ENCODE data around the gene CARMIL1. TPM values are rescaled to one million over a fixed set of nuclear protein-coding genes. Genes with fewer than 3 reads are reported as not detected.

Gene CARMIL1
- polyA plus RNA-seq, 1 of the 3 experiments (the other 2 are of a cell fraction) = 1.7 TPM

DNA sequence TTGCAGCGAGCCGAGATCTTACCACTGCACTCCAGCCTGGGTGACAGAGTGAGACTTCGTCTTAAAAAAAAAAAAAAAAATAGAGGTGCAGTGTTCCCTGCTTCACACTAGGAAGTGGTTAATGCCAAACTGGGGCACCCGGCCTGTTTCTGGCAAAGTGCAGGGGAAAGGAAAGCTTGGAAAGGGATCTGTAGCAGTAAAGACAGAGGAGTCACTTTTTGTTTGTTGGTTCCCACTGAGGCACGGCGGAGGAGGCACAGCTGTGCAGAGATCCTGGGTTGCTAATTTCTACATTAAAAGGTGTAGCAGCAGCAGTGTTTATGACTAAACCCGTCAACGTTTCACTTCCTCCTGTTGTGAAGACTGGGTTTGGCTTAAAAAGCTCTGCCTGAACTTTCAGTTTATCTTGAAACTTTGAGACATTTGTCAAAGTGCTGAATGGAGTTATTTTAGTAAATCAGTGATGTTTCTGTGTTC, 125.6 kb downstream of the CARMIL1 start:
- Histone ChIP-seq H3K4me2 (no peak overlapping the region), H4K20me1 (ENCODE audit: insufficient read depth) (no peaks in the 10 kb centered on the region), H3K36me3 (replicated peaks in 1 of 2; ENCODE audit: control insufficient read depth in 1 of 2, insufficient read depth in 2 of 2, low read length in 1 of 2) (no peaks in the 10 kb centered on the region), H2AFZ (ENCODE audit: low read depth) (no peak overlapping the region), H3K4me3 (ENCODE audit: low read depth in 2 of 2, low read length in 1 of 2) (no peak overlapping the region), H3K27me3 (ENCODE audit: insufficient read depth) (no peaks in the 10 kb centered on the region), H3K9me3 (no peaks in the 10 kb centered on the region; the same call in 1 of the 2 replicates), H3K4me1 (ENCODE audit: control insufficient read depth in 1 of 2, insufficient read depth in 2 of 2, low read depth in 1 of 2, low read length in 1 of 2) (no peaks in the 10 kb centered on the region; a peak in 1 of 4 replicates), H3K9me2 (0 out of 2 replicates have a peak, but pooled peaks cover 3% of the 10 kb centered on the region), H3F3A (replicated peaks; ENCODE audit: insufficient read depth) (peaks cover 3% of the 10 kb centered on the region), H3K27ac (ENCODE audit: low read depth in 2 of 2, low read length in 1 of 2) (no peak overlapping the region), H3K9ac (no peak overlapping the region), H3K79me2 (ENCODE audit: insufficient read depth) (no peaks in the 10 kb centered on the region)
- DNase-seq = no peak
- ChIA-PET POLR2A (no interaction called here), CTCF (interaction anchor here (0.9 kb wide), 1 partner anchor 15 kb away, joined by 3 read pairs; no protein-coding TSS in a partner anchor)
- TF ChIP-seq RCOR1 (IDR thresholded peaks at IDR 0.05; ENCODE audit: low read length) = no peak
- TF ChIP-seq FOXJ3 (CRISPR knock-in tag; IDR thresholded peaks at IDR 0.05) = no peak
- no peak for TF ChIP-seq EP300 (IDR thresholded peaks at IDR 0.05; ENCODE audit: borderline replicate concordance in 1 of 2, low read depth in 1 of 2, low read length in 1 of 2)
- no peak for TF ChIP-seq NFIC (IDR thresholded peaks at IDR 0.05; ENCODE audit: borderline replicate concordance)
- TF ChIP-seq, protein P1, sequence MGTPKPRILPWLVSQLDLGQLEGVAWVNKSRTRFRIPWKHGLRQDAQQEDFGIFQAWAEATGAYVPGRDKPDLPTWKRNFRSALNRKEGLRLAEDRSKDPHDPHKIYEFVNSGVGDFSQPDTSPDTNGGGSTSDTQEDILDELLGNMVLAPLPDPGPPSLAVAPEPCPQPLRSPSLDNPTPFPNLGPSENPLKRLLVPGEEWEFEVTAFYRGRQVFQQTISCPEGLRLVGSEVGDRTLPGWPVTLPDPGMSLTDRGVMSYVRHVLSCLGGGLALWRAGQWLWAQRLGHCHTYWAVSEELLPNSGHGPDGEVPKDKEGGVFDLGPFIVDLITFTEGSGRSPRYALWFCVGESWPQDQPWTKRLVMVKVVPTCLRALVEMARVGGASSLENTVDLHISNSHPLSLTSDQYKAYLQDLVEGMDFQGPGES (IDR thresholded peaks at IDR 0.05; ENCODE audit: low read depth, low read length) = no peak
- no peak for TF ChIP-seq GABPA (IDR thresholded peaks at IDR 0.05; ENCODE audit: low read depth)
- no peak for TF ChIP-seq JUND (IDR thresholded peaks at IDR 0.05)
- TF ChIP-seq MXI1 (IDR thresholded peaks at IDR 0.05; ENCODE audit: low read depth, low read length) = no peak
- TF ChIP-seq ELF1 (IDR thresholded peaks at IDR 0.05) = no peak
- TF ChIP-seq NRF1 (IDR thresholded peaks at IDR 0.05; ENCODE audit: low read depth, low read length) = no peak
- TF ChIP-seq MEF2A (IDR thresholded peaks at IDR 0.05; ENCODE audit: borderline replicate concordance, low read depth) = no peak
- TF ChIP-seq SMC3 (IDR thresholded peaks at IDR 0.05; ENCODE audit: low read depth, low read length) = no peak
- no peak for TF ChIP-seq SIN3A (IDR thresholded peaks at IDR 0.05; ENCODE audit: borderline replicate concordance, low read depth, low read length)
- 85% methylated on average over 8 of the region's 8 CpGs for WGBS (ENCODE audit: low lambda C conversion rate)

DNA sequence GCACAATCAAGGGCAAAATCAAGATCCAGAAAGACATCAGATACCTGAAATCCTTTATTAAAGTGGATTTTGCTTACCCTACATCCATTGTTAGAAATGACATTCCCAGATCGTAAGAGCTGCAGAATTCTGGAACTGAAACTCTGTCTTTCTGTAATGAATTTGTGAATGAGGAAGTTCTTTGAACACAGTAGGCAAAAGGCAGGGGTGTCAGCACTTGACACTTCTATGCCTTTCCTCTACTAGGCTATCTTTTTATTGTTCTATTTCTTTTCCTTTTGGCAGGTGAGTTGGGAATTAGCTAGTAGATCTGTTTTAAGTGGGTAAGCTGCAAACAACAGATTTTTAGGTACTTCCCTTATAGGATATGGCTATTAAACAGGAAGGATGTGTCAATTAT, 126.3 kb downstream of the CARMIL1 start:
- WGBS (ENCODE audit: low lambda C conversion rate) = 67% methylated on average over 1 of the region's 1 CpG
- no peak overlapping the region for H3K4me2 ChIP-seq
- no peak overlapping the region for H3K9ac ChIP-seq
- H3K9me3 ChIP-seq = no peaks in the 10 kb centered on the region; the same call in 1 of the 2 replicates
- no peaks in the 10 kb centered on the region for H3K27me3 ChIP-seq (ENCODE audit: insufficient read depth)
- no peak overlapping the region for H2AFZ ChIP-seq (ENCODE audit: low read depth)
- no peaks in the 10 kb centered on the region; a peak in 1 of 4 replicates for H3K4me1 ChIP-seq (ENCODE audit: control insufficient read depth in 1 of 2, insufficient read depth in 2 of 2, low read depth in 1 of 2, low read length in 1 of 2)
- no peak overlapping the region for H3K27ac ChIP-seq (ENCODE audit: low read depth in 2 of 2, low read length in 1 of 2)
- H4K20me1 ChIP-seq (ENCODE audit: insufficient read depth) = no peaks in the 10 kb centered on the region
- peaks cover 3% of the 10 kb centered on the region for H3F3A ChIP-seq (replicated peaks; ENCODE audit: insufficient read depth)
- ChIA-PET POLR2A (no interaction called here), CTCF (no interaction called here)
- H3K79me2 ChIP-seq (ENCODE audit: insufficient read depth) = no peaks in the 10 kb centered on the region
- no peak overlapping the region for H3K4me3 ChIP-seq (ENCODE audit: low read depth in 2 of 2, low read length in 1 of 2)
- no peak for DNase-seq
- H3K9me2 ChIP-seq = 0 out of 2 replicates have a peak, but pooled peaks cover 3% of the 10 kb centered on the region
- no peaks in the 10 kb centered on the region for H3K36me3 ChIP-seq (replicated peaks in 1 of 2; ENCODE audit: control insufficient read depth in 1 of 2, insufficient read depth in 2 of 2, low read length in 1 of 2)
- no peak for TF ChIP-seq SMC3 (IDR thresholded peaks at IDR 0.05; ENCODE audit: low read depth, low read length)
- TF ChIP-seq FOXJ3 (CRISPR knock-in tag; IDR thresholded peaks at IDR 0.05) = no peak
- TF ChIP-seq TAF1 (IDR thresholded peaks at IDR 0.05; ENCODE audit: borderline replicate concordance, low read depth, low read length) = no peak
- no peak for TF ChIP-seq SIN3A (IDR thresholded peaks at IDR 0.05; ENCODE audit: borderline replicate concordance, low read depth, low read length)
- TF ChIP-seq, protein P2, sequence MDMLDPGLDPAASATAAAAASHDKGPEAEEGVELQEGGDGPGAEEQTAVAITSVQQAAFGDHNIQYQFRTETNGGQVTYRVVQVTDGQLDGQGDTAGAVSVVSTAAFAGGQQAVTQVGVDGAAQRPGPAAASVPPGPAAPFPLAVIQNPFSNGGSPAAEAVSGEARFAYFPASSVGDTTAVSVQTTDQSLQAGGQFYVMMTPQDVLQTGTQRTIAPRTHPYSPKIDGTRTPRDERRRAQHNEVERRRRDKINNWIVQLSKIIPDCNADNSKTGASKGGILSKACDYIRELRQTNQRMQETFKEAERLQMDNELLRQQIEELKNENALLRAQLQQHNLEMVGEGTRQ (IDR thresholded peaks at IDR 0.05; ENCODE audit: borderline replicate concordance, low read depth, low read length) = no peak
- no peak for TF ChIP-seq POLR2AphosphoS5 (IDR thresholded peaks at IDR 0.05; ENCODE audit: low read depth, low read length)
- TF ChIP-seq FOXM1 (IDR thresholded peaks at IDR 0.05; ENCODE audit: low read depth) = no peak
- no peak for TF ChIP-seq JUND (IDR thresholded peaks at IDR 0.05)
- TF ChIP-seq, protein P3, sequence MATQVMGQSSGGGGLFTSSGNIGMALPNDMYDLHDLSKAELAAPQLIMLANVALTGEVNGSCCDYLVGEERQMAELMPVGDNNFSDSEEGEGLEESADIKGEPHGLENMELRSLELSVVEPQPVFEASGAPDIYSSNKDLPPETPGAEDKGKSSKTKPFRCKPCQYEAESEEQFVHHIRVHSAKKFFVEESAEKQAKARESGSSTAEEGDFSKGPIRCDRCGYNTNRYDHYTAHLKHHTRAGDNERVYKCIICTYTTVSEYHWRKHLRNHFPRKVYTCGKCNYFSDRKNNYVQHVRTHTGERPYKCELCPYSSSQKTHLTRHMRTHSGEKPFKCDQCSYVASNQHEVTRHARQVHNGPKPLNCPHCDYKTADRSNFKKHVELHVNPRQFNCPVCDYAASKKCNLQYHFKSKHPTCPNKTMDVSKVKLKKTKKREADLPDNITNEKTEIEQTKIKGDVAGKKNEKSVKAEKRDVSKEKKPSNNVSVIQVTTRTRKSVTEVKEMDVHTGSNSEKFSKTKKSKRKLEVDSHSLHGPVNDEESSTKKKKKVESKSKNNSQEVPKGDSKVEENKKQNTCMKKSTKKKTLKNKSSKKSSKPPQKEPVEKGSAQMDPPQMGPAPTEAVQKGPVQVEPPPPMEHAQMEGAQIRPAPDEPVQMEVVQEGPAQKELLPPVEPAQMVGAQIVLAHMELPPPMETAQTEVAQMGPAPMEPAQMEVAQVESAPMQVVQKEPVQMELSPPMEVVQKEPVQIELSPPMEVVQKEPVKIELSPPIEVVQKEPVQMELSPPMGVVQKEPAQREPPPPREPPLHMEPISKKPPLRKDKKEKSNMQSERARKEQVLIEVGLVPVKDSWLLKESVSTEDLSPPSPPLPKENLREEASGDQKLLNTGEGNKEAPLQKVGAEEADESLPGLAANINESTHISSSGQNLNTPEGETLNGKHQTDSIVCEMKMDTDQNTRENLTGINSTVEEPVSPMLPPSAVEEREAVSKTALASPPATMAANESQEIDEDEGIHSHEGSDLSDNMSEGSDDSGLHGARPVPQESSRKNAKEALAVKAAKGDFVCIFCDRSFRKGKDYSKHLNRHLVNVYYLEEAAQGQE (IDR thresholded peaks at IDR 0.05; ENCODE audit: low read depth, low read length) = no peak
- no peak for TF ChIP-seq EZH2phosphoT487 (IDR thresholded peaks at IDR 0.05; ENCODE audit: borderline replicate concordance, low read depth)
- TF ChIP-seq, protein P4, sequence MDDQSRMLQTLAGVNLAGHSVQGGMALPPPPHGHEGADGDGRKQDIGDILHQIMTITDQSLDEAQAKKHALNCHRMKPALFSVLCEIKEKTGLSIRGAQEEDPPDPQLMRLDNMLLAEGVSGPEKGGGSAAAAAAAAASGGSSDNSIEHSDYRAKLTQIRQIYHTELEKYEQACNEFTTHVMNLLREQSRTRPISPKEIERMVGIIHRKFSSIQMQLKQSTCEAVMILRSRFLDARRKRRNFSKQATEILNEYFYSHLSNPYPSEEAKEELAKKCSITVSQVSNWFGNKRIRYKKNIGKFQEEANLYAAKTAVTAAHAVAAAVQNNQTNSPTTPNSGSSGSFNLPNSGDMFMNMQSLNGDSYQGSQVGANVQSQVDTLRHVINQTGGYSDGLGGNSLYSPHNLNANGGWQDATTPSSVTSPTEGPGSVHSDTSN (IDR thresholded peaks at IDR 0.05) = no peak
- TF ChIP-seq MXI1 (IDR thresholded peaks at IDR 0.05; ENCODE audit: low read depth, low read length) = no peak
